Stimulated activated CD4-positive, alpha-beta T cell treated with anti-CD3 and anti-CD28 coated beads, Interleukin-1b, Interleukin-23, amount 100 ng/mL, for 48 hours (primary cell): ENCODE measurements around the gene WDR5.

Experiments used
- DNase-seq: peaks from one replicate; pipeline ENCODE4 v3.0.0-alpha.2; 2020

WDR5 gene

GRCh38 chr9:134189470-134190231 lies 53.8 kb downstream of the WDR5 start:
- no peak for DNase-seq

GRCh38 chr9:134190232-134191121 lies 54.6 kb downstream of the WDR5 start:
- DNase-seq, result no peak

GRCh38 chr9:134191455-134192209 lies 55.8 kb downstream of the WDR5 start:
- DNase-seq, result no peak

- no peak for DNase-seq
Observed at GRCh38 chr9:134192311-134192950, 56.5 kb downstream of the WDR5 start.

- no peak for DNase-seq
Observed at GRCh38 chr9:134192951-134193731, 57.3 kb downstream of the WDR5 start.

GRCh38 chr9:134193912-134194535 lies 58.1 kb downstream of the WDR5 start:
- no peak for DNase-seq

GRCh38 chr9:134195558-134195957 lies 59.7 kb downstream of the WDR5 start:
- DNase-seq, result no peak

GRCh38 chr9:134196911-134197310 lies 61.0 kb downstream of the WDR5 start:
- DNase-seq, result no peak

GRCh38 chr9:134198791-134199190 lies 62.9 kb downstream of the WDR5 start:
- no peak for DNase-seq

GRCh38 chr9:134200730-134201129 lies 64.8 kb downstream of the WDR5 start:
- no peak for DNase-seq

- DNase-seq, result no peak
Observed at GRCh38 chr9:134203224-134203623, 67.3 kb downstream of the WDR5 start.

- no peak for DNase-seq
Observed at GRCh38 chr9:134204041-134204440, 68.2 kb downstream of the WDR5 start.

- no peak for DNase-seq
Observed at GRCh38 chr9:134204991-134205578, 69.2 kb downstream of the WDR5 start.

GRCh38 chr9:134205672-134206310 lies 69.9 kb downstream of the WDR5 start:
- no peak for DNase-seq

- peak; percentile 13 for DNase-seq
Observed at GRCh38 chr9:134206311-134207300, 70.7 kb downstream of the WDR5 start.

GRCh38 chr9:134208310-134208841 lies 72.5 kb downstream of the WDR5 start:
- no peak for DNase-seq

GRCh38 chr9:134208981-134209725 lies 73.3 kb downstream of the WDR5 start:
- DNase-seq, result no peak
